Measurements from ENCODE around the gene FAT1.

GRCh38 chr4:186605261-186605865 lies 118.3 kb downstream of the FAT1 start:
- TF ChIP-seq POLR2A (IDR thresholded peaks at IDR 0.05) (no peak), CTCF (IDR thresholded peaks at IDR 0.05) (no peak)

Data from testis (tissue), 2 donors.